ENCODE measurements around the gene ATP13A1.

GRCh38 chr19:19655051-19655594, 8.4 kb downstream of the ATP13A1 start:
- TF ChIP-seq CTCF (IDR thresholded peaks at IDR 0.05) (no peak), POLR2A (IDR thresholded peaks at IDR 0.05) (no peak)
